IMR-90 (cell line): ENCODE results near the gene C11orf65. TPM values are rescaled to one million over a fixed set of nuclear protein-coding genes. Genes with fewer than 3 reads are reported as not detected.
A peak's percentile ranks its signal among the peaks of the same experiment; 100 is the strongest.

Experiments used
- ATAC-seq: fragments of 200-7000 bp; cut with Tn5 transposase; 2 replicates; pipeline ENCODE4 v1.9.1; 2020; ENCODE audit warnings: low read depth, mild to moderate bottlenecking, moderate library complexity
- BruUV-seq: library from RNA; stranded (reverse); fragments of 400-500 nt; replicated peaks from 2 replicates; lab custom pipeline; 2021; lab: Mats Ljungman, UMichigan
- CTCF ChIA-PET: fragments of 300-600 bp; formaldehyde crosslinking; extraction: SDS; loops from one replicate; lab custom pipeline; 2021; ENCODE audit warnings: antibody characterized with exemption; lab: Yijun Ruan, JAX
- POLR2A ChIA-PET: fragments of 300-600 bp; sonication (Branson Sonifier 250); formaldehyde crosslinking; loops from one replicate; lab custom pipeline; 2022; ENCODE audit warnings: antibody characterized with exemption; ENCODE audit not compliant: unreplicated experiment; lab: Charles Lee
- DNase-seq: peaks from one replicate; pipeline ENCODE4 v3.0.0; 2013
- H2AFZ ChIP-seq: replicated peaks from 2 replicates; pipeline ENCODE3; 2013; ENCODE audit warnings: low read length, mild to moderate bottlenecking; ENCODE audit not compliant: poor library complexity
- H2AK5ac ChIP-seq: 2 replicates; pipeline ENCODE4 v1.6.1; 2013; ENCODE audit warnings: low read depth, low read length, inconsistent platforms
- H2AK9ac ChIP-seq: replicated peaks from 2 replicates; pipeline ENCODE3; 2013; ENCODE audit warnings: mild to moderate bottlenecking, low read depth, low read length, moderate library complexity; ENCODE audit not compliant: poor library complexity
- H2BK120ac ChIP-seq: 2 replicates; pipeline ENCODE4 v1.6.1; 2013; ENCODE audit warnings: low read depth, low read length, inconsistent platforms
- H2BK15ac ChIP-seq: 3 replicates; pipeline ENCODE4 v1.6.1; 2013; ENCODE audit warnings: low read depth, low read length, inconsistent platforms
- H2BK20ac ChIP-seq: 2 replicates; pipeline ENCODE4 v1.6.1; 2013; ENCODE audit warnings: low read depth, mild to moderate bottlenecking, inconsistent platforms, low read length, moderate library complexity
- H2BK5ac ChIP-seq: 2 replicates; pipeline ENCODE4 v1.6.1; 2013; ENCODE audit warnings: mild to moderate bottlenecking, low read depth, low read length, inconsistent platforms; ENCODE audit not compliant: poor library complexity, severe bottlenecking
- H3K14ac ChIP-seq: replicated peaks from 2 replicates; pipeline ENCODE4 v1.6.1; 2013; ENCODE audit warnings: low read depth, low read length, inconsistent platforms
- H3K18ac ChIP-seq: 2 replicates; pipeline ENCODE4 v1.6.1; 2013; ENCODE audit warnings: low read depth, low read length, control low read depth
- H3K23ac ChIP-seq: 2 replicates; pipeline ENCODE4 v1.6.1; 2013; ENCODE audit warnings: low read depth, low read length, inconsistent platforms
- H3K27ac ChIP-seq: 2 replicates; pipeline ENCODE4 v1.5.1; 2013; ENCODE audit warnings: mild to moderate bottlenecking, control low read depth, low read length; ENCODE audit not compliant: insufficient read depth
- H3K27me3 ChIP-seq: 2 replicates; pipeline ENCODE4 v1.6.1; 2013; ENCODE audit warnings: low read length; ENCODE audit not compliant: control insufficient read depth, insufficient read depth
- H3K36me3 ChIP-seq: 2 replicates; pipeline ENCODE4 v1.6.1; 2013; ENCODE audit warnings: low read length, mixed read lengths; ENCODE audit not compliant: control insufficient read depth, insufficient read depth
- H3K4ac ChIP-seq: 2 replicates; pipeline ENCODE4 v1.6.1; 2013; ENCODE audit warnings: low read depth, low read length, inconsistent platforms
- H3K4me1 ChIP-seq: 2 replicates; pipeline ENCODE4 v1.6.1; 2013; ENCODE audit warnings: low read length, mixed read lengths; ENCODE audit not compliant: control insufficient read depth, insufficient read depth
- H3K4me2 ChIP-seq: 2 replicates; pipeline ENCODE4 v1.6.1; 2013; ENCODE audit warnings: low read depth, mild to moderate bottlenecking, control low read depth, low read length, moderate library complexity
- H3K4me3 ChIP-seq: 2 replicates; pipeline ENCODE4 v1.5.1; 2013; ENCODE audit warnings: low read depth, mild to moderate bottlenecking, control low read depth, low read length, moderate library complexity; ENCODE audit not compliant: insufficient read depth
- H3K56ac ChIP-seq: 2 replicates; pipeline ENCODE4 v1.6.1; 2013; ENCODE audit warnings: low read length, inconsistent platforms; ENCODE audit not compliant: insufficient read depth; ENCODE audit errors: extremely low read depth
- H3K79me1 ChIP-seq, 2 experiments: 2 replicates each; pipeline ENCODE4 v1.6.1; 2013; ENCODE audit warnings: low read length in 2 of 2, inconsistent platforms in 1 of 2, low read depth in 1 of 2
- H3K9ac ChIP-seq: 2 replicates; pipeline ENCODE4 v1.6.1; 2013; ENCODE audit warnings: low read depth, low read length, control low read depth
- H3K9me1 ChIP-seq: 2 replicates; pipeline ENCODE4 v1.6.1; 2013; ENCODE audit warnings: low read length, inconsistent platforms; ENCODE audit not compliant: insufficient read depth
- H3K9me3 ChIP-seq: 2 replicates; pipeline ENCODE4 v1.6.1; 2013; ENCODE audit warnings: low read length; ENCODE audit not compliant: control insufficient read depth, insufficient read depth
- H4K20me1 ChIP-seq: 2 replicates; pipeline ENCODE4 v1.6.1; 2013; ENCODE audit warnings: low read length, inconsistent platforms; ENCODE audit not compliant: insufficient read depth
- H4K5ac ChIP-seq: 2 replicates; pipeline ENCODE4 v1.6.1; 2013; ENCODE audit warnings: mild to moderate bottlenecking, low read depth, low read length, control low read depth
- H4K8ac ChIP-seq, 2 experiments: 2 replicates each; pipeline ENCODE4 v1.6.1; 2013; ENCODE audit warnings: low read depth in 2 of 2, low read length in 2 of 2, control low read depth in 1 of 2, inconsistent platforms in 1 of 2
- H4K91ac ChIP-seq: 2 replicates; pipeline ENCODE4 v1.6.1; 2013; ENCODE audit warnings: low read depth, low read length, inconsistent platforms; ENCODE audit not compliant: insufficient read depth
- FOS ChIP-seq: fragments of 150-350 bp; IDR thresholded peaks from 2 replicates; pipeline ENCODE4 v1.6.1; 2016; ENCODE audit warnings: low read depth, low read length
- MAZ ChIP-seq: IDR thresholded peaks from 2 replicates; pipeline ENCODE4 v1.6.1; 2012; ENCODE audit warnings: low read depth, mild to moderate bottlenecking, low read length, improper control_type of control experiment, moderate library complexity, borderline replicate concordance
- MXI1 ChIP-seq: IDR thresholded peaks from 2 replicates; pipeline ENCODE4 v1.6.1; 2012; ENCODE audit warnings: low read depth, mild to moderate bottlenecking, low read length, moderate library complexity, borderline replicate concordance
- RCOR1 ChIP-seq: IDR thresholded peaks from 2 replicates; pipeline ENCODE4 v1.6.1; 2012; ENCODE audit warnings: mild to moderate bottlenecking, low read length, improper control_type of control experiment; ENCODE audit not compliant: insufficient replicate concordance
- WGBS, 2 experiments: methylation state at CpG; one replicate each; pipeline versions ENCODE4 v1.1.5 to v1.1.7; 2013; ENCODE audit warnings: missing lambda C conversion rate in 2 of 2; ENCODE audit not compliant: insufficient read length in 1 of 2; ENCODE audit errors: extremely low coverage in 2 of 2; 5-methylcytosine and 5-hydroxymethylcytosine counted together
- dilution Hi-C: fragments of 300-500 bp; cut with HindIII; formaldehyde crosslinking; loops from one replicate; pipeline ENCODE4 v1.14.3; 2018; ENCODE audit warnings: low sequenced_read_pairs; ENCODE audit not compliant: unreplicated experiment
- in situ Hi-C: fragments of 300-500 bp; cut with MboI; formaldehyde crosslinking; loops from 3 replicates; pipeline ENCODE4 v1.14.3; 2019; ENCODE audit warnings: low sequenced_read_pairs, inconsistent platforms, mixed read lengths
- intact Hi-C: fragments of 100-400 bp; cut with micrococcal nuclease; formaldehyde crosslinking; loops from 2 replicates; pipeline ENCODE4 v1.10.0; 2022
- polyA plus RNA-seq, 3 experiments: library from polyadenylated mRNA; depleted of rRNA; stranded (reverse); fragments of >200 nt; gene quantifications; 2 replicates each; pipeline ENCODE4 v1.2.3, GENCODE V29; 2012; ENCODE audit warnings: low replicate concordance in 1 of 3
- total RNA-seq: library from RNA; depleted of rRNA; stranded (reverse); fragments of >200 nt; gene quantifications from 2 replicates; pipeline ENCODE4 v1.2.3, GENCODE V29; 2012

C11orf65 gene
- total and polyA plus RNA-seq, 2 of the 4 experiments (the other 2 are of a cell fraction), result 0.12 to 0.18 TPM

DNA sequence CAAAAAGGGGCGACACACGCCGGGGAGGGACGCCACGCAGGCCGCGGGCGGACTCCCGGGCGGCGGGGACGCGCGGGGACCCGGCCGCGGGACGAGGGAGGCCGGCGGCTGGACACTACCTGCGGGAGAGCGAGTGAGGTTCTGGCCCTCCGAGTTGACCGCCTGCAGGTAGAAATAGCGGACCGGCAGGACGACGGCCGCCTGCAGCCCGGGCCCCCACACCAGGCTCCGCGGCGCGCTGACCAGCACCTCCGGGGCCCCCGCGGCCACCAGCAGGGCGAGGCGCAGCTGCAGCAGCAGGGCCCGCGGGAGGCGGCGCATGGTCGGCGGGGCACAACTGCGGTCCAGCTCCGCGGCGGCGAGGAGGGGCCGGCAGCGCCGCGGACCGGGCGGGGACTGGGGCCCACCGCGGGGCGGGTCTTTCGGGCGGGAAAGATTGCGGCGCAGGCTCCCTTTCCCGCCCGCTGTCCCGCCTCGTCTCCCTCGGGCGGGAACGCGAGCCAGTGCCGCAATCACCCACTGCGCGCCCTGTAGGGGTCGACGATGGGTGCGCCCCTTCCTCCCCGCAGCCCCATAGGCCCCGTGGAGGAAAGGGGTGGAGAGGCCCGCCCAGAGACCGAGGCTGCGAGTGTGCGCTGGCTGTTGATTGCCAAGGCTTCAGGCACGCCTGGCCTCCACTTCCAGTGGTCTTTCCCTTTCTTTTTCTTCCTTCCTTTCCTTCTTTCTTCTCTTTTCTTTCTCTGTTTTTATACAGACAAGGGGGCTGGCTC is 30.9 kb upstream of the C11orf65 start, which contains the start of gene POGLUT3:
POGLUT3 (minus strand) TSS at position 339 of the 770 bp plus-strand sequence; CDS start at position 321, 18 bp downstream.
- Histone ChIP-seq H3K4me1 (peaks cover 3% of the 10 kb centered on the region), H3K27ac (peak within 1 kb of the TSS; percentile 89), H2BK120ac (peak within 1 kb of the TSS; percentile 84), H4K20me1 (no peaks in the 10 kb centered on the region), H3K9me3 (no peaks in the 10 kb centered on the region), H2AK9ac (peak within 1 kb of the TSS; percentile 92), H3K36me3 (no peaks in the 10 kb centered on the region; the same call in 1 of the 2 replicates), H3K23ac (peak within 1 kb of the TSS; percentile 68), H3K9ac (peak within 1 kb of the TSS; percentile 91), H2AFZ (peak within 1 kb of the TSS; percentile 98), H2BK5ac (peak within 1 kb of the TSS; percentile 92), H2BK20ac (peak within 1 kb of the TSS; percentile 42), H3K79me1 (peaks cover 20 to 37% of the 10 kb centered on the region in 2 experiments), H3K4me3 (peak within 1 kb of the TSS; percentile 54), H4K5ac (peak within 1 kb of the TSS; percentile 88), H3K4ac (peak within 1 kb of the TSS; percentile 92), H2BK15ac (peak within 1 kb of the TSS; percentile 62; the same call in 2 of the 3 replicates), H4K91ac (peak within 1 kb of the TSS; percentile 87), H3K9me1 (peaks cover 8% of the 10 kb centered on the region; the same call in 1 of the 2 replicates), H4K8ac (peak within 1 kb of the TSS; percentile 88 to 93), H2AK5ac (peak within 1 kb of the TSS; percentile 73), H3K27me3 (no peaks in the 10 kb centered on the region), H3K18ac (peak within 1 kb of the TSS; percentile 89), H3K4me2 (peak within 1 kb of the TSS; percentile 85), H3K14ac (peak within 1 kb of the TSS; percentile 84), H3K56ac (peak within 1 kb of the TSS; percentile 92)
- WGBS, 2 experiments, result 1% methylated on average over 43 of the region's 84 CpGs; no CpG with 5 or more reads in 1 of the 2 experiments
- DNase-seq (peak; percentile 49), ATAC-seq (peak; percentile 77)
- intact Hi-C loops, result no loop called here
- in situ Hi-C loops, result no loop called here
- ChIA-PET POLR2A (interaction anchor here (0.6 kb wide), 1 partner anchor 62 kb away, joined by 8 read pairs; no protein-coding TSS in a partner anchor), CTCF (interaction anchor here (0.9 kb wide), 1 partner anchor 8 kb away, joined by 3 read pairs; no protein-coding TSS in a partner anchor)
- no TSS peak for BruUV-seq
- dilution Hi-C loops, result no loop called here
- TF ChIP-seq MAZ, result peak; percentile 27; the same call in 1 of the 2 replicates
- no peak for TF ChIP-seq RCOR1
- 0 out of 2 replicates have a peak, but pooled peaks have one; percentile 3 for TF ChIP-seq MXI1
- TF ChIP-seq FOS, result no peak
